IPS DF 4.7 (cell line): ENCODE data around the gene SLC8A3.

Experiments used
- DNase-seq: peaks from one replicate; pipeline ENCODE4 v3.0.0-alpha.2; 2013; ENCODE audit warnings: low spot score; ENCODE audit errors: extremely low read depth

SLC8A3 gene

DNA sequence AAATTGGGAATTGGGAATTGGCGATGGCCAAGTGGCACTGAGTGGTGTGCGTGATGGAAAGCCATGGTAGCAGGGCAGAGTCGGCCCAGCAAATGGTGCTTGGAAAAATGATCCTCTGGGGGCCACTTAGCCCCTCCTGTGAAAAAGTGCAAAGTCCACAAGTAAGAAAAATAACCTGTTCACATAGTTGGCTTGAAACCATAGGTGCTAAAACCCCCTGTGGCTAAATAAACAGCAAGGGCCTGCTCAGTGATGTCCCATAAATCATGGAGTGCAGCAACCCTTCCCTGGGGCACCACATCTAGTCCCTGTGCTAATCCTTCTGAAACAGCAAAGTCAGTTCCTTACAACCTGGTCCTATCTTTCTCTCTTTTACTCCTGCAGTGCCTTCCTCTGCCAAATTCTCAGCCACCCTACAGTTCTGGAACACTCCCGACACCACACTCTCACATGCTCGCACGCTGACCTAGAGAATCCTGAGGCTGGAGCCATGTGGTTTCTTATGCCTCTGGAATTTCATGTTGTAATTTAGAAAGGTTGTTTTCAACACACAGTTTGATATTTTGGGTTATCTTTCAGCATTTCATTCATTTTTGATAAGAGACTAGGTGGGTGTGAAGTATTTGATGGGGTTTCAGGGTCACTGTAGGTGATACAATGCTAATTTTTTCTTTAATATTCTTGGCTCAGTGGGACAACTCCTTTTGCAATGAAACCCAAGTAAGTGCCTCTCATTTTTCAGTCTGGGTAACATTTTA, 186.0 kb downstream of the SLC8A3 start:
- DNase-seq: no peak

DNA sequence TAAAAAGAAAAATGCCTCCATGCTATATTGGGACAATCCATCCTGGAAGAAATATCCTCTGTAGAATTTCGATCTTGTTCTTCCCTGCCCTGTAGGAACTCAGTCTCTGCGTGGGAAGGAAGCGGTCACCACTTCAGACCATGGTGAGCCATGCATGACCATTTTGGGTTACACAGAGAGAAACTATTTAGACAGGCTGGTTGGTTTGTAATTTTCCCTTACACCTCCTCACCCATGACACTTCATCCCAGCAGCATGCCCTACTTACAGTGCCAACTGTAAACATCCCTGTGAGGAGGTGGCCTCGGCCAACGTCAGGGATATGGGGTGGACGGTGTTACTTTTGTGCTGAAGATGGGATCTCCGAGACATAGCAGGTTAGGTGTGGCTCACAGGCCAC, 188.2 kb downstream of the SLC8A3 start:
- no peak for DNase-seq

DNA sequence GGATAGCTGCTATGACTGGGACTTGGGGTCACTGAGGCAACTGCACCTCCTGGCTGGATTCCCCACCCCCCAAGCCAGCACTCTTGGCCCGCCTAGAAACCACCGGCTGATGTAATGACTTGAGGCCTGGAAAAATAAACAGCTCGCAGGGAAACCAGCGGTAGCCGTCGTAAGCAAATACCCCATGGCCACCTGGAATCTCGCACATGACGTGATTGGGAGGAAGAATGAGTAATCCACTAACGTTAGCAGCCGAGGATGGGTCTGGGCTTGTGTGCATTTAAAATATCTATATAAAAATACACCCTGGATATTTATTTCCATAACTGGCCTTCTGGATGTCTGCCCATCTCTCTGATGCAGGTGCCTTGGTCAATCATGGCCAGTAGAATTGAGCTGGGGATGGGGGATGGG, 189.5 kb downstream of the SLC8A3 start:
- no peak for DNase-seq

DNA sequence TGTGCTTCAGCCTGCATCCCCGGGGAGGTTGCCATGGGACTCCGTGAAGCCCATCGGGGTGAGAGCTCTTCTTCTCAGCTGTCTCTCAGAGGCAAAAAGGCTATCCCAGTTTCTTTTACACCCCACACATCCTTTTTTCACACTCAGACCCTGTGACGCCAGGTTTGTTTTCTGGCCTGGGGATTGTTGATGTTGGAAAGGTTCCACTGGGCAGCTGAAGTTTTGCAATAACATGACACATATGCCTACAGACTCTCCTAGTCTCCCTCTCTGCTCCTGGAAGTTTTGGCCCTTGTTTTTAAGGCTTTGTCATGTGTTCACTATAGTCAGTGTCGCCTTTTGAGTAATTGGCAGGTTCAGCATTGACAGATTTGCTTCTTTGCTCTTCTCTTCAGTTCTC, 190.9 kb downstream of the SLC8A3 start:
- no peak for DNase-seq

GRCh38 chr14:69996216-69996615, 192.5 kb downstream of the SLC8A3 start:
- no peak for DNase-seq
